ENCODE measurements around the gene CCDC181.
A peak's percentile ranks its signal among the peaks of the same experiment; 100 is the strongest.
"Not testable (repeated sequence)": the region's sequence is repeated elsewhere in the genome, so short reads cannot be mapped to it uniquely, and the experiment has no call there.

CCDC181 gene

DNA sequence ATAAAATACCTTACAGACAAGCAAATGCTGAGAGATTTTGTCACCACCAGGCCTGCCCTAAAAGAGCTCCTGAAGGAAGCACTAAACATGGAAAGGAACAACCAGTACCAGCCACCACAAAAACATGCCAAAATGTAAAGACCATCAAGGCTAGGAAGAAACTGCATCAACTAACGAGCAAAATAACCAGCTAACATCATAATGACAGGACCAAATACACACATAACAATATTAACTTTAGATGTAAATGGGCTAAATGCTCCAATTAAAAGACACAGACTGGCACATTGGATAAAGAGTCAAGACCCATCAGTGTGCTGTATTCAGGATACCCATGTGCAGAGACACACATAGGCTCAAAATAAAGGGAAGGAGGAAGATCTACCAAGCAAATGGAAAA lies 24.7 kb downstream of the CCDC181 start:
- not testable (repeated sequence) for DNase-seq (ENCODE audit: low read depth, low spot score)

DNA sequence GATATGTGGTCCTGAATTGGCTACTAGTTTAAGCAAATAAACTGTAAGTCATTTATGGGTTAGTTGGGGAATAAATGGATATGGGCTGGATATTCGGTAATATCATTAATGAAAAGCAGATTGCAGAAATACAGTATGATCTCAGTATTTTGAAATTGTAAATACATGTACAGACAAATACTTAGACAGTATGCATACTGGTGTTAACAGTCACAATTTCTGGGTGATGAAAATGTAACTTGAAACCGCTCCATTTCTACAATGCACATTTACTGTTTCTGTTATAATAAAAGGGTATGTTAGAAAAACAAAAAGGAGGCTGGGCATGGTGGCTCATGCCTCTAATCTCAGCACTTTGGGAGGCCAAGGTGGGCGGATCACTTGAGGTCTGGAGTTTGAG lies 31.3 kb downstream of the CCDC181 start:
- no peak for DNase-seq (ENCODE audit: low read depth, low spot score)

GRCh38 chr1:169392406-169392805 lies 34.9 kb downstream of the CCDC181 start:
- no peak for DNase-seq (ENCODE audit: low read depth, low spot score)

GRCh38 chr1:169390303-169390702 lies 37.0 kb downstream of the CCDC181 start:
- no peak for DNase-seq (ENCODE audit: low read depth, low spot score)

DNA sequence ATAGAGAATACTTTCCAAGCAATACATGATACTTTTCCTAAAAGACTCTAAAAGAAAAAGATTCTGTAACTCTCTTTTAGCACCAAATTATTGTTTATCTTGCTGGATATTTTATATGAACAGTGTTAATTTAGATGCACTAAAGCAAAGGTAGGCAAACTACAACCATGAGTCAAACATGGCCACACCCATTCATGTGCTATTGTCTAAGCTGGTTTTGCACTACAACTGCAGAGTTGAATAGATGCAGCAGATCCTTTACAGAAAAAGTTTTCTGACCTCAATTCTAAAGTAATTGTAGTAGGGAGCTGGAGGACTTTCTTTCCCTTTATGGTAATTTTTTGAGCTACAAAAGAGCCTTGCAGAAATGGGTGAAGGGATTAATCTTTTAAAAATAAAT lies 39.9 kb downstream of the CCDC181 start:
- no peak for DNase-seq (ENCODE audit: low read depth, low spot score)

GRCh38 chr1:169383449-169383848 lies 43.8 kb downstream of the CCDC181 start:
- DNase-seq (ENCODE audit: low read depth, low spot score), result no peak

- no peak for DNase-seq (ENCODE audit: low read depth, low spot score)
These were observed 46.1 kb downstream of the CCDC181 start for GRCh38 chr1:169381162-169381561.

- DNase-seq (ENCODE audit: low read depth, low spot score), result no peak
These were observed 55.9 kb downstream of the CCDC181 start for GRCh38 chr1:169371404-169371803.

- DNase-seq (ENCODE audit: low read depth, low spot score), result no peak
These were observed 58.9 kb downstream of the CCDC181 start for GRCh38 chr1:169368406-169368769.

- peak; percentile 89 for DNase-seq (ENCODE audit: low read depth, low spot score)
These were observed 59.4 kb downstream of the CCDC181 start, which contains the start of the genes BLZF1 and NME7 for GRCh38 chr1:169367686-169368405. Gene BLZF1 (plus strand): TSS chr1:169368195. CDS start chr1:169369523, 1,328 bp downstream. Gene NME7 (minus strand): TSS chr1:169367797. CDS start chr1:169367710, 87 bp downstream.

- no peak for DNase-seq (ENCODE audit: low read depth, low spot score)
These were observed 60.1 kb downstream of the CCDC181 start for GRCh38 chr1:169367096-169367685.

- DNase-seq (ENCODE audit: low read depth, low spot score), result no peak
These were observed 62.3 kb downstream of the CCDC181 start for GRCh38 chr1:169364948-169365347.

- DNase-seq (ENCODE audit: low read depth, low spot score), result peak; percentile 7
These were observed 64.1 kb downstream of the CCDC181 start for GRCh38 chr1:169363046-169363730.

DNA sequence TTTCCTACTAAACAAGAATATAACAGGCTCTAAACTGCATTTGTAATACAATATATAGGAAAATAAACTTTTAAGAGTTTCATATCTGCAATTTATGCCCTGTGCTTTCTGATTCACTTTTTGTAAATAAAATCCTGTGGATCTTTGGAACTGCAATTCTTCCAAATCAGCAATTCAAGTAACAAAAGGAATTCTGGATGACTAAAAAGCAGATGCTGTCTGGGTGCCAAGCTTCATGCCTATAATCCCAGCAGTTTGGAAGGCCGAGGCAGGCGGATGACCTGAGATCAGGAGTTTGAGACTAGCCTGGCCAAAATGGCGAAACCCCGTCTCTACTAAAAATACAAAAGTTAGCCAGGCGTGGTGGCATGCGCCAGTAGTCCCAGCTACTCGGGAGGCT lies 66.0 kb downstream of the CCDC181 start:
- DNase-seq (ENCODE audit: low read depth, low spot score), result no peak

GRCh38 chr1:169360415-169360814 lies 66.9 kb downstream of the CCDC181 start:
- no peak for DNase-seq (ENCODE audit: low read depth, low spot score)

DNA sequence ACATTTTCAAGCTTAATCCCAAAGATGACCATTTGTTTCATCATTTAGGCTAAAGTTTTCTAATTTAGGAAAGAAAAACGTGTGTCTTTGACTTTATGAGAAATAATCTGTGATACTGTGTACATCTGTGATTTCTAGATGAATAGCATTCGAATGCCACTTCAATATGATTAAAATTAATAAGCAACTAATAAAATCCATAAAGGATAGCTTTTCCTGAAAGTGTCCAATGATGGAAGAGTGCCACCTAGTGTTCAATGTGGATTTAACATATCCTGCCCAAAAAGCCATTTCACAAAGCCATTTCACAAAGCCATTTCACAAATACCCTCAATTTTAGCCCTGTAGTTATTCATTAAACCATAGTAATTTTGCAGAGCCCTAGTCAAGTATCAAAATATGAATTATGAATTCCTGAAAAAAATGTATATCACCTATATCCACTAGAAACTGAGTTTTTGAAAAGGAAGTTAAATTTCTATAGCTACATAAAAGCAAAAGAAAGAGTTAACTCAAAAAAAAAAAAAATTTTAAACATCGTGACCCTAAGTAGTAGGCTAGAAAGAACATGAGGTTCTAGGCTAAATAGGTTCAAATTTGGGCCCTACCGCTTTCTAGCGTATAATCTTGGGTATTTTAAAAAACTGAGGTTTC lies 78.8 kb downstream of the CCDC181 start:
- peak; percentile 51 for DNase-seq (ENCODE audit: low read depth, low spot score)

- no peak for DNase-seq (ENCODE audit: low read depth, low spot score)
These were observed 79.4 kb downstream of the CCDC181 start for GRCh38 chr1:169347688-169348382.

DNA sequence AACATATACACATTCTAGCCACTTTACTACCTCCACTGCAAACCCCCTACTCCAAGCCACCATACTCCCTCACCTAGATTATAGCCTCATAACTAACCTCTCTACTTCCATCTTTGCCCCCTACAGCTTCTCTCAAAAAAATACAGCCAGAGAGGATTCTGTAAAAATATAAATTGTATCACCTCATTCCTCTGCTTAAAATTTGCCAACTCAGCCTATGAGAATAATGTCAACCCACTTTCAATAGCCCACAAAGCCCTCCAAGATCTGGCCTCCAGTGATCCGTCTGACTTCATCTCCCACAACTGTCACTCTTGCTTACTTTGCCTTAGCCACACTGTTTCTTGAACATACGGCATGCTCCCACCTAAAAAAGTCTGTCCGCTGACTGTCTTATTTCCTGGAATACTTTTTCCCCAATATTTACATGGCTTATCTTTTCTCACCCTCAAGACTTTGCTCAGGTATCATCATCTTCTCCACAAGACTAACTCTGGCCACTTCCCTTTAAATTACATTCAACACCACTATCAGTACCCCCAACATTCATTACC lies 81.2 kb downstream of the CCDC181 start:
- DNase-seq (ENCODE audit: low read depth, low spot score), result no peak

DNA sequence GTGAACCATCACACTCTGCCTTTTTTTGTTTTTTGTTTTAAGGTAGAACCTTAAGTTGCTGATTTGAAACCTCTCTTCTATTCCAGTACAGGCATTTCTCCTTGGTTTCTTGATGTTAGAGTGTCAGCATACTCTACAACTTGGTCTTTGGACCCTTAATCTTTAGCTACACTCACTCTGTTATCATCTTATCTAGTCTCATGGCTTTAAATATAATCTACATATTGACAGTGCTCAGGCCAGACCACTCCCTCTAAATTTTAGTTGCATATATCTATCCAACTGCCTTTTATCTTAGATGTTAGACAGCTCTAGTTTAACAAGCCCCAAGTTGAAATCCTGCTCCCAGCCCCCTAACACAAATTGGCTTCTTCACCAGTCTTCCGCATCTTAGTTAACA lies 81.8 kb downstream of the CCDC181 start:
- no peak for DNase-seq (ENCODE audit: low read depth, low spot score)

All from smooth muscle cell of the brain vasculature (primary cell).